ENCODE data around the gene ARHGEF25. TPM values are rescaled to one million over a fixed set of nuclear protein-coding genes. Genes with fewer than 3 reads are reported as not detected.

ARHGEF25 gene
- total and polyA plus RNA-seq, 7 donors: 2.9 to 9.2 (median 4.2) TPM

DNA sequence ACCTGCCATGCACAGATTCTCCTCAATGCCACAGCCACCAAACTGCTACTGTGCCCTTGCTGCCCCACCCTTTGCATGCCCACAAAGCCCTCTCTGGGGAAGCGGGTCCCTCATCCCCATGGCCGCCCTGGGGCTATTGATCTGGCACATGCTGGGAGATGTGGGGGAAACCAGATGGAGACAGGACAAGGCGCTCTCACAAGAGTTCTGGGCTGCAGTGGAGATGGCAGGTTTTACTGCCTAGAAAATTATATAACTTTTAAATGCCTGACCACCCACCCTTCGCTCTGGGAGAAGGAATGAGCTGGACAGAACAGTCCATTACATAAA is 30.8 kb upstream of the ARHGEF25 start:
- no peaks in the 10 kb centered on the region for H3K36me3 ChIP-seq (ENCODE audit: insufficient read depth in 1 of 2, low read depth in 1 of 2)
- peaks cover 2 to 10% (median 3%) of the 10 kb centered on the region in 3 donors for H3K27me3 ChIP-seq (ENCODE audit: insufficient read depth in 3 of 3, low read length in 2 of 3)
- H3K4me1 ChIP-seq: no peaks in the 10 kb centered on the region
- intact Hi-C loops (cut with DNase I): no loop called here
- H3K4me3 ChIP-seq: no peak overlapping the region
- 87 to 97% (median 89%) methylated on average over 4 of the region's 4 CpGs for WGBS, 3 donors
- H3K9me3 ChIP-seq: no peaks in the 10 kb centered on the region
- no peak for TF ChIP-seq CTCF (IDR thresholded peaks at IDR 0.05)
- no peak overlapping the region for H3K27ac ChIP-seq
- ATAC-seq (no peak), DNase-seq (no peak)

- H3K9me3 ChIP-seq: no peaks in the 10 kb centered on the region
- peaks cover 2 to 5% (median 4%) of the 10 kb centered on the region in 3 donors for H3K27me3 ChIP-seq (ENCODE audit: insufficient read depth in 3 of 3, low read length in 2 of 3)
- TF ChIP-seq CTCF (IDR thresholded peaks at IDR 0.05): no peak
- no peaks in the 10 kb centered on the region for H3K36me3 ChIP-seq (ENCODE audit: insufficient read depth in 1 of 2, low read depth in 1 of 2)
- no peak overlapping the region for H3K4me3 ChIP-seq
- DNase-seq (no peak), ATAC-seq (no peak)
- H3K27ac ChIP-seq: no peak overlapping the region
- WGBS, 3 donors: 83 to 87% (median 85%) methylated on average over 1 of the region's 1 CpG
- intact Hi-C loops (cut with DNase I): loop anchor here (2.0 kb wide), 2 partner anchors 39 to 51 kb away; partner anchors contain the start of gene B4GALNT1 (in 1 of the 2)
- H3K4me1 ChIP-seq: no peaks in the 10 kb centered on the region
Observed at GRCh38 chr12:57581802-57582201, 29.4 kb upstream of the ARHGEF25 start.

DNA sequence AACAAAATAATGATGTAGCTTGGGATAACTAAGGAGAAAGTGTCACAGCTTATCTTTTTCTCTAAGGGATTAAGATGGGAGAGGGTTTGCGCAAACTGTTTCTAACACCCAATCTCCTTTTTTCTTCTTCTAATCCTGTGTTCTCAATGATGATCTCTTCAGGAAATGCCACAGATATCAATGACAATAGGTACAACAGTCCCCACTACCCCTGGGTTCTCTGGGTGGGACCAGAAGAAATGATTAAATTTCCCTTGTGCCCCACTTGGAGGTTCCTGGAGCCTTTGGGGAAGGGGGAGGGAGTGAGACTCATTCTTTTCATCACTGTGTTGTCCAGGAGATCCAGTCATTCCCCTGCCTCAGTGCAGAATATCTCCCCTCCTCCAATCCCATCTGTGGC is 28.8 kb upstream of the ARHGEF25 start:
- TF ChIP-seq CTCF (IDR thresholded peaks at IDR 0.05): no peak
- no peak for ATAC-seq
- Histone ChIP-seq H3K27me3 (ENCODE audit: insufficient read depth in 3 of 3, low read length in 2 of 3) (peaks cover 2 to 5% (median 4%) of the 10 kb centered on the region in 3 donors), H3K27ac (no peak overlapping the region), H3K4me1 (no peaks in the 10 kb centered on the region), H3K4me3 (no peak overlapping the region), H3K36me3 (ENCODE audit: insufficient read depth in 1 of 2, low read depth in 1 of 2) (no peaks in the 10 kb centered on the region), H3K9me3 (no peaks in the 10 kb centered on the region)
- intact Hi-C loops (cut with DNase I): loop anchor here (2.0 kb wide), 2 partner anchors 38 to 50 kb away; partner anchors contain the start of gene B4GALNT1 (in 1 of the 2)
- no peak for DNase-seq
- WGBS, 3 donors: 100% methylated on average over 1 of the region's 1 CpG

GRCh38 chr12:57583008-57583831 is 28.0 kb upstream of the ARHGEF25 start:
- Histone ChIP-seq H3K27me3 (ENCODE audit: insufficient read depth in 3 of 3, low read length in 2 of 3) (peaks cover 2 to 9% (median 4%) of the 10 kb centered on the region in 3 donors), H3K36me3 (ENCODE audit: insufficient read depth in 1 of 2, low read depth in 1 of 2) (no peaks in the 10 kb centered on the region), H3K9me3 (no peaks in the 10 kb centered on the region), H3K4me3 (no peak overlapping the region), H3K27ac (no peak overlapping the region), H3K4me1 (no peaks in the 10 kb centered on the region)
- intact Hi-C loops (cut with DNase I): loop anchor here (2.0 kb wide), 2 partner anchors 38 to 50 kb away; partner anchors contain the start of gene B4GALNT1 (in 1 of the 2)
- TF ChIP-seq CTCF (IDR thresholded peaks at IDR 0.05): peak; percentile 94
- 44 to 47% (median 44%) methylated on average over 13 of the region's 13 CpGs for WGBS, 3 donors
- DNase-seq: peak in 1 of 2 donors; percentile 27
- peak; percentile 95 to 99 (median 97) for ATAC-seq

Measured in psoas muscle (tissue), 8 donors.